Fibroblast of pulmonary artery (primary cell): ENCODE results near the gene NUMBL.

Source experiments
- DNase-seq: peaks from one replicate; pipeline ENCODE4 v3.0.0-alpha.2; 2010; ENCODE audit warnings: low read depth
- H3K4me3 ChIP-seq: replicated peaks from 2 replicates; pipeline ENCODE4 v1.5.1; 2011; ENCODE audit warnings: low read depth, mild to moderate bottlenecking, control low read depth, low read length, moderate library complexity
- TF ChIP-seq, protein P1 (sequence below): IDR thresholded peaks from 2 replicates; pipeline ENCODE4 v1.5.1; 2011; ENCODE audit warnings: mild to moderate bottlenecking, control low read depth, low read length, inconsistent platforms; ENCODE audit errors: missing control alignments

Gene NUMBL

DNA sequence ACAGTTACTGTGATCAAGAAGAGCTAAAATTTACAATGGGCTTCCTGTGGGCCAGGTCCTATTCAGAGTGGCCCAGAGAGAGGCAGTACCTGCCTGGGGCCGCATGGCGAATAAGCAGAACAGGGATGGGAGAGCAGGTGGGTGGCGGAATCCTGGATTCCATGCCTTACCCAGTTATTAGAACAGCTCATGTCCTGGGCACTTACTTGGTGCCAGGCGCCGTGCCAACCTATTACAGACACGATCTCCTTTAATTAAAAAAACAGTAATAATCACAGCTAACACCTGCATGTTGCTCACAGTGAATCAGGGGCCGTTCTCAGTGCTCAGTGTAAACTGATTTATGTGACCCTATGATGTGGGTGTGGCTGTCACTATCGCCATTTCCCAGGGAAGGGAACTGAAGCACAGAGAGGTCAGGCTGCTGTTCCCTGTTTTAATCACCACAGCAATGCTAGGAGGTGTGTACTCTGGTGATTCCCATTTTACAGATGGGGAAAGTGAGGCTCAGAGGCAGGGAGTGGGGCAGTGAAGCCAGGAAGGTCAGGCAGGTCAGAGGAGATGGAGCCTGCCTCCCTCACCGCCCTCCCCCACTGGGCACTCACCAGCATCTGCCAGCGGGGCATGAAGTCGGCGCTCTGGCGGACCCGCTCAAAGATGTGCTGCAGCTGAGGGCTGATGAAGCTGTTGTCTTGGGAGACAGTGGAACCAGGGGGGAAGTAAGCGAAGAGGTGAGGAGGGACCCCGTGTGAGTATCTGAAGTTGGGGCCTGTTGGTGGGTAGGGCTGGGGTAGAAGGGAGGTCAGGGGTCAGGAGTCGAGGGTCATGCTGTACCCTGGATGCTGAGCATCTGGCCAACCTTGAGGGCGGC, 14.3 kb upstream of the NUMBL start:
- no peak overlapping the region for H3K4me3 ChIP-seq
- TF ChIP-seq, protein P1, sequence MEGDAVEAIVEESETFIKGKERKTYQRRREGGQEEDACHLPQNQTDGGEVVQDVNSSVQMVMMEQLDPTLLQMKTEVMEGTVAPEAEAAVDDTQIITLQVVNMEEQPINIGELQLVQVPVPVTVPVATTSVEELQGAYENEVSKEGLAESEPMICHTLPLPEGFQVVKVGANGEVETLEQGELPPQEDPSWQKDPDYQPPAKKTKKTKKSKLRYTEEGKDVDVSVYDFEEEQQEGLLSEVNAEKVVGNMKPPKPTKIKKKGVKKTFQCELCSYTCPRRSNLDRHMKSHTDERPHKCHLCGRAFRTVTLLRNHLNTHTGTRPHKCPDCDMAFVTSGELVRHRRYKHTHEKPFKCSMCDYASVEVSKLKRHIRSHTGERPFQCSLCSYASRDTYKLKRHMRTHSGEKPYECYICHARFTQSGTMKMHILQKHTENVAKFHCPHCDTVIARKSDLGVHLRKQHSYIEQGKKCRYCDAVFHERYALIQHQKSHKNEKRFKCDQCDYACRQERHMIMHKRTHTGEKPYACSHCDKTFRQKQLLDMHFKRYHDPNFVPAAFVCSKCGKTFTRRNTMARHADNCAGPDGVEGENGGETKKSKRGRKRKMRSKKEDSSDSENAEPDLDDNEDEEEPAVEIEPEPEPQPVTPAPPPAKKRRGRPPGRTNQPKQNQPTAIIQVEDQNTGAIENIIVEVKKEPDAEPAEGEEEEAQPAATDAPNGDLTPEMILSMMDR = no peak
- DNase-seq = no peak

DNA sequence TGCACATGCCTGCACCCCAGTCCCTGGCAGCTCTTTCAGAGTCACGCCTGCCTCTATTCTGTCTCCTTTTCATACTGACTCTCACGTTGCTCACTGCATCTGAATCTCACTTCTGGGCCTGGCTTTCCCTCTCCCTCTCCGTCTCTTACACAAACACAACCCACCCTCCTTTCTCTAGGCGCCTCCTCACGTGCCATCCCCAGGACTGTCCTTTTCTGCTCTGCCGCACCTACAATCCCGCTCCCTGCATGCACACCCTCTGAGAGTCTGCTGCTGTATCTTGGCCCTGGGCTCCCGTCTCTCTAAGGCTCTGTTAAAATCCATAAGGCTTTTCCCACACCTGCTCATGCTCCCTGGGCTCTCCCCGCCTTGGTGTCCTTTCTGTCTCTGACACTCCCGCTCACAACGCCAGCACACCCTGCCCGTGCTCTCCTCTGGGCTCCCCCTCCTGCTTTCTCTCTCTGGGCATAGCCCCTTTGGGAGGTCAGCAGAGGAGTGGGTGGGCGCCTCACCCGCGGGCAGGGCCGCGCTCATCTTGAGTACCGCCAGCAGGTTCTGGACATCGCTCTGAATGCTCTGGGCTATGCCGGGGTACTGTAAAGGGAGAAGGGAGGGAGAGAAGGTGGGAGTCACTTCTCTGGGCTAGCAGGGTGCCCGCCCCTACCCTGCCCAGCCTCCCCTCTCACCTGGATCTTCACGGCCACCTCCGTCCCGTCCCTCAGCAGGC, 12.7 kb upstream of the NUMBL start:
- TF ChIP-seq, protein P1 = no peak
- no peak overlapping the region for H3K4me3 ChIP-seq
- no peak for DNase-seq

DNA sequence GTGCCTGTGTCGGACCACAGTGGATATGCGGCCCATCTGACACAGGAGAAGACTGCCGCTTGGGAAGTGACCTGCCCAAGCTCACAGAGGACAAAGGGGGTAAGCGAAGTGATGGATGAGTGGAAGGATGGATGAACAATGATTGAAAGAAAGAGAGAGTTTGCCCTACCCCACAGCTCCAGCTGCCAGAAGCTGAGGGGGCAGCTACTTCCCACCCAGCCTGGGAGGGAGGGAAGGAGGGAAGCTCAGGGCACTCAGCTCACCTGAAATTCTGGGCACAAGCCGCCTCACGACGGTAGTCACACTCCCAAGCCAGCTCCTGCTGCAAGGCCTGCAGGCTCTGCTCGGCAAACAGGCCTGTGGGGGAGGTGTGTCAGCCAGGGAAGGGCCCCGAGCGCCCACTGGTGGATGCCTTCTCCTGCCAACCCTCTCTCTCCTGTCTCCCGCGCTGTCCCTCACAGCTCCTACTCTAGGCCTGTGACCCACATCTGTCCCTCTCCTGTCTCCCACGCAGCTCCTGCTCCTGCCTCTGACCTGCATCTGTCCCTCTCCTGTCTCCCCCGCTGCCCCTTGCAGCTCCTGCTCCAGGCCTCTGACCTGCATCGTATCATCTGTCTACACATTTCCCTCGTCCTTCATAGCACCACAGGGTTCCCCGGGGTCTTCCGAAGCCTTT, 12.0 kb upstream of the NUMBL start:
- TF ChIP-seq, protein P1 = peak; percentile 51
- DNase-seq = peak; percentile 39
- no peak overlapping the region for H3K4me3 ChIP-seq

DNA sequence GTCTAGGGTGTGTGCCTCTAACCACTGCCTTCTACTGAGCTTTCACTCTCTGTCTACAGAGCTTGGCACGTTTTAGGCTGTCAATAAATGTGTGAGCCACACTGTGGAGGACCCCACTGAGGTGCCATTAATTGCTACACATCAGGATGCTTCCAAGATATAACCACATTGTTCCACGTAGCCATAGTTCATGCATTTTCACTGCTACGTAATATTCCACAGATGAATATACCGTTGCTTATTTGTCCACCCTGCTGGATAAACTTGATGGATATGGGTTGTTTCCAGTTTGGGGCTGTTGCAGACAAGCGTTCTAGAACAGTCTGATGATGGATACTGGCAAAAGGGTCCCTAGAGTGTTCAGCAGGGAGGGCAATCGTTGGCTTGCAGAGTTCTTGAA, 11.3 kb upstream of the NUMBL start:
- no peak overlapping the region for H3K4me3 ChIP-seq
- DNase-seq = no peak
- TF ChIP-seq, protein P1 = no peak

DNA sequence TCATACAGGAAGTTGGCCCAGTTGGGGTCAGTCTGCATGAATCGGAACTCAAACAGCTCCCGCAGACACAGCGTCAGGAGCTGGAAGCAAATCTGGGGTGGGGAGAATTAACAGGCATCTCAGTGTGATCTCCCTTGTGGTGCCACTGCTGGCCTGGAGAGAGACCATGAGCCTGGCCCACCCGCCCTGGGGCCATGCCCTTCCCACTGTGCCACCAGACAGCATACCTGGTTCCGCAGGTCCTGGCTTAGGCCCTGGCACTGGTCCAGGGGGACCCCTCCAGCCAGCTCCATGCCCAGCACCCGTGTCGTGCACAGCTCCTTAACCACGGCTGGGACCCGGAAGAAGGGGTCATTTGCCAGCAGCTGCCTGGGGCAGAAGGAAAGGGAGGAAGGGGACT, 9.6 kb upstream of the NUMBL start:
- DNase-seq = no peak
- TF ChIP-seq, protein P1 = no peak

DNA sequence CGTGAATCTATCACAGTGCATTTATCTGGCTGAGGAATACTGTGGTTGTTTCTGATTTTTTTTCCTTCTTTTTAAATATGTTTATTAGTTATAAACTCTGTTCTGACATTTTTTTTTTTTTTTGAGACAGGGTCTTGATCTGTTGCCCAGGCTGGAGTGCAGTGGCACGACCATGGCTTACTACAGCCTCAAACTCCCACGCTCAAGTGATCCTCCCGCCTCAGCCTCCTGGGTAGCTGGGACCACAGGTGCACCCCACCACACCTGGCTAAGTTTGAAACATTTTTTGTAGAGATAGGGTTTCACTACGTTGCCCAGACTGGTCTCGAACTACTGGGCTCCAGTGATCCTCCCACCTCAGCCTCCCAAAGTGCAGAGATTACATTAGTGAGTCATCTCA, 6.6 kb upstream of the NUMBL start:
- no peak for DNase-seq
- TF ChIP-seq, protein P1 = no peak
- no peak overlapping the region for H3K4me3 ChIP-seq

More for the DNA sequence above, 9.6 kb upstream of the NUMBL start:
- H3K4me3 ChIP-seq = no peak overlapping the region
